Endothelial cell of umbilical vein (primary cell): ENCODE results near the gene GFPT1.

Experiments
- EZH2 ChIP-seq: IDR thresholded peaks from 2 replicates; pipeline ENCODE4 v1.6.1; 2012; ENCODE audit warnings: borderline replicate concordance, low read depth, mild to moderate bottlenecking, moderate library complexity, low read length, inconsistent platforms; ENCODE audit not compliant: severe bottlenecking
- FOS ChIP-seq: IDR thresholded peaks from 2 replicates; pipeline ENCODE4 v1.6.1; 2011; ENCODE audit warnings: mild to moderate bottlenecking, low read length, moderate library complexity, borderline replicate concordance; ENCODE audit not compliant: insufficient read depth
- JUN ChIP-seq: IDR thresholded peaks from 2 replicates; pipeline ENCODE4 v1.6.1; 2011; ENCODE audit warnings: borderline replicate concordance, low read depth; ENCODE audit not compliant: insufficient read length, insufficient read depth
- MYC ChIP-seq: IDR thresholded peaks from one replicate; pipeline ENCODE4 v1.6.1; 2011; ENCODE audit warnings: mild to moderate bottlenecking, low read depth, low read length
- POLR2A ChIP-seq: IDR thresholded peaks from 2 replicates; pipeline ENCODE4 v1.6.1; 2012; ENCODE audit warnings: low read depth, mild to moderate bottlenecking, control low read depth, low read length
- POLR2AphosphoS5 ChIP-seq: IDR thresholded peaks from 2 replicates; pipeline ENCODE4 v1.6.1; 2012; ENCODE audit warnings: low read depth, mild to moderate bottlenecking, control low read depth, low read length, moderate library complexity; ENCODE audit not compliant: insufficient read depth
- TF ChIP-seq, protein P1 (sequence below), 2 donors: IDR thresholded peaks; 1 replicate in 1 of 2; 2 replicates in 1 of 2; pipeline ENCODE4 v1.5.1; 2011; ENCODE audit warnings: low read length in 2 of 2, mild to moderate bottlenecking in 2 of 2, moderate library complexity in 2 of 2, control low read depth in 1 of 2, inconsistent platforms in 1 of 2, low read depth in 1 of 2; ENCODE audit not compliant: insufficient read depth in 1 of 2; ENCODE audit errors: extremely low read depth in 1 of 2
- TF ChIP-seq, protein P2 (sequence below): IDR thresholded peaks from 2 replicates; pipeline ENCODE4 v1.6.1; 2011; ENCODE audit not compliant: insufficient read depth, insufficient read length

GRCh38 chr2:69434753-69435152 lies 47.7 kb upstream of the GFPT1 start:
- TF ChIP-seq, protein P1, sequence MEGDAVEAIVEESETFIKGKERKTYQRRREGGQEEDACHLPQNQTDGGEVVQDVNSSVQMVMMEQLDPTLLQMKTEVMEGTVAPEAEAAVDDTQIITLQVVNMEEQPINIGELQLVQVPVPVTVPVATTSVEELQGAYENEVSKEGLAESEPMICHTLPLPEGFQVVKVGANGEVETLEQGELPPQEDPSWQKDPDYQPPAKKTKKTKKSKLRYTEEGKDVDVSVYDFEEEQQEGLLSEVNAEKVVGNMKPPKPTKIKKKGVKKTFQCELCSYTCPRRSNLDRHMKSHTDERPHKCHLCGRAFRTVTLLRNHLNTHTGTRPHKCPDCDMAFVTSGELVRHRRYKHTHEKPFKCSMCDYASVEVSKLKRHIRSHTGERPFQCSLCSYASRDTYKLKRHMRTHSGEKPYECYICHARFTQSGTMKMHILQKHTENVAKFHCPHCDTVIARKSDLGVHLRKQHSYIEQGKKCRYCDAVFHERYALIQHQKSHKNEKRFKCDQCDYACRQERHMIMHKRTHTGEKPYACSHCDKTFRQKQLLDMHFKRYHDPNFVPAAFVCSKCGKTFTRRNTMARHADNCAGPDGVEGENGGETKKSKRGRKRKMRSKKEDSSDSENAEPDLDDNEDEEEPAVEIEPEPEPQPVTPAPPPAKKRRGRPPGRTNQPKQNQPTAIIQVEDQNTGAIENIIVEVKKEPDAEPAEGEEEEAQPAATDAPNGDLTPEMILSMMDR (IDR thresholded peaks at IDR 0.05; ENCODE audit: extremely low read depth in 1 of 2, insufficient read depth in 1 of 2, low read depth in 1 of 2, low read length in 2 of 2): no peak
- TF ChIP-seq EZH2 (no peak), POLR2A (no peak), POLR2AphosphoS5 (no peak), MYC (no peak), FOS (no peak), JUN (no peak)
- TF ChIP-seq, protein P2, sequence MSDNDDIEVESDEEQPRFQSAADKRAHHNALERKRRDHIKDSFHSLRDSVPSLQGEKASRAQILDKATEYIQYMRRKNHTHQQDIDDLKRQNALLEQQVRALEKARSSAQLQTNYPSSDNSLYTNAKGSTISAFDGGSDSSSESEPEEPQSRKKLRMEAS: no peak
